HEK293T (cell line): ENCODE data around the gene ATG5.

Experiments used
- ARNT ChIP-seq: fragments of 450-650 bp; IDR thresholded peaks from 2 replicates; pipeline ENCODE4 v1.6.1; 2017; ENCODE audit warnings: mild to moderate bottlenecking
- BHLHE40 ChIP-seq: fragments of 450-650 bp; IDR thresholded peaks from 2 replicates; pipeline ENCODE4 v1.6.1; 2016; ENCODE audit warnings: mild to moderate bottlenecking, moderate library complexity, borderline replicate concordance
- CTBP1 ChIP-seq: fragments of 450-650 bp; IDR thresholded peaks from 2 replicates; pipeline ENCODE4 v1.6.1; 2016; ENCODE audit warnings: borderline replicate concordance
- ELF4 ChIP-seq: fragments of 450-650 bp; IDR thresholded peaks from 2 replicates; pipeline ENCODE4 v1.6.1; 2017; ENCODE audit warnings: antibody characterized with exemption
- FOXK2 ChIP-seq: fragments of 450-650 bp; IDR thresholded peaks from 2 replicates; pipeline ENCODE4 v1.6.1; 2016; ENCODE audit warnings: mild to moderate bottlenecking
- FOXM1 ChIP-seq: fragments of 450-650 bp; IDR thresholded peaks from 2 replicates; pipeline ENCODE4 v1.6.1; 2017; ENCODE audit warnings: mild to moderate bottlenecking, borderline replicate concordance
- LEF1 ChIP-seq: fragments of 450-650 bp; IDR thresholded peaks from 2 replicates; pipeline ENCODE4 v1.6.1; 2017; ENCODE audit warnings: mild to moderate bottlenecking, borderline replicate concordance
- NFRKB ChIP-seq: fragments of 450-650 bp; IDR thresholded peaks from 2 replicates; pipeline ENCODE4 v1.6.1; 2016; ENCODE audit warnings: mild to moderate bottlenecking, moderate library complexity
- SP1 ChIP-seq: fragments of 450-650 bp; IDR thresholded peaks from 2 replicates; pipeline ENCODE4 v1.6.1; 2017
- SUZ12 ChIP-seq: fragments of 450-650 bp; IDR thresholded peaks from 2 replicates; pipeline ENCODE4 v1.6.1; 2016; ENCODE audit warnings: mild to moderate bottlenecking
- TARDBP ChIP-seq: fragments of 450-650 bp; IDR thresholded peaks from 2 replicates; pipeline ENCODE4 v1.6.1; 2016
- ZNF384 ChIP-seq: fragments of 450-650 bp; IDR thresholded peaks from 2 replicates; pipeline ENCODE4 v1.6.1; 2016
- TF ChIP-seq, protein P1 (sequence below): fragments of 450-650 bp; IDR thresholded peaks from 2 replicates; pipeline ENCODE4 v1.6.1; 2016

- no peak for TF ChIP-seq SUZ12
- no peak for TF ChIP-seq SP1
- no peak for TF ChIP-seq FOXM1
- no peak for TF ChIP-seq ZNF384
- TF ChIP-seq BHLHE40 = no peak
- no peak for TF ChIP-seq LEF1
- TF ChIP-seq FOXK2 = no peak
- TF ChIP-seq ELF4 = no peak
- no peak for TF ChIP-seq ARNT
- TF ChIP-seq, protein P1, sequence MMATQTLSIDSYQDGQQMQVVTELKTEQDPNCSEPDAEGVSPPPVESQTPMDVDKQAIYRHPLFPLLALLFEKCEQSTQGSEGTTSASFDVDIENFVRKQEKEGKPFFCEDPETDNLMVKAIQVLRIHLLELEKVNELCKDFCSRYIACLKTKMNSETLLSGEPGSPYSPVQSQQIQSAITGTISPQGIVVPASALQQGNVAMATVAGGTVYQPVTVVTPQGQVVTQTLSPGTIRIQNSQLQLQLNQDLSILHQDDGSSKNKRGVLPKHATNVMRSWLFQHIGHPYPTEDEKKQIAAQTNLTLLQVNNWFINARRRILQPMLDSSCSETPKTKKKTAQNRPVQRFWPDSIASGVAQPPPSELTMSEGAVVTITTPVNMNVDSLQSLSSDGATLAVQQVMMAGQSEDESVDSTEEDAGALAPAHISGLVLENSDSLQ = no peak
- TF ChIP-seq NFRKB = no peak
- TF ChIP-seq TARDBP = no peak
- TF ChIP-seq CTBP1 = no peak
Observed at GRCh38 chr6:106154326-106154725, 171.2 kb downstream of the ATG5 start.
